Hematopoietic multipotent progenitor cell treated with erythropoietin and hydrocortisone succinate and interleukin-3 and kit ligand, for 6 days (in vitro differentiated cells): ENCODE results near the gene NFIB.

Experiments
- DNase-seq: peaks from one replicate; pipeline ENCODE4 v3.0.0-alpha.2; 2015

The NFIB gene

DNA sequence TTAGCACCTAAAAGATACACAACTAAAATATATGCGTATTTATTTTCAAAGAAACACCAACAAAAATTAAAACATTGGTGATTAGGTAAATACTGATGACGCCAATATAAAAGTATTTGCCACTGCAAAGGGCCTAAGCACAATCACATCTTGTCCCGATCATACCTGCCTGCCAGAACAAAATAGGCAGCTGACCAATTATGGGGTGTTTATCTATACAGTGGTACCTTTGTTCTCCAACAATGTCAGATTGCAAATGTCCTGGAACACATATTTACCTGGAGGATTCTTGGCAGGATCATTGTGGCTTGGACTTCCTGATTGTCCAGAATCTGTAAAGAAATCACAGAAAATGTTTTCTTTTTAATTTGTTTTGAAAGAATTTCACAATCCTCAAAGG lies 134.5 kb downstream of the NFIB start:
- no peak for DNase-seq

DNA sequence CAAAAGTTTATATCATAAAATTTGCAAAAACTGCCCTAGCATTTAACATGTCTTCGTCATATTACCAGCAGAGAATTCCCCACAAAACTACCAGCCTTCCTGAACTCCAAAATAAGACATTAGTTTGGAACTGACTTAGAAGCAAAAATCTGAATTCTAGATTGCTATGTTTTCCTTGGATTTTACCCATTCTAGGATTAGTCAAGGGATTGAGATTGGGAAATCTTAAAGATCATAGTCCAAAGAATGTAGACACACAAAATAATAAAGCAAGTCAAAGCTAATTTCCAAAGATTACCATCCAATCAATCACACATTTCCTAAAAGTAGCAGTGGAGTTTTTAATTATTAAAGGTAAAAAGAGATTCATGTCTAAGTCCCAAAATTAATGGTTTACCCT lies 138.2 kb downstream of the NFIB start:
- no peak for DNase-seq

- DNase-seq, result peak; percentile 27
Observed at GRCh38 chr9:14173713-14174112, 140.2 kb downstream of the NFIB start.

DNA sequence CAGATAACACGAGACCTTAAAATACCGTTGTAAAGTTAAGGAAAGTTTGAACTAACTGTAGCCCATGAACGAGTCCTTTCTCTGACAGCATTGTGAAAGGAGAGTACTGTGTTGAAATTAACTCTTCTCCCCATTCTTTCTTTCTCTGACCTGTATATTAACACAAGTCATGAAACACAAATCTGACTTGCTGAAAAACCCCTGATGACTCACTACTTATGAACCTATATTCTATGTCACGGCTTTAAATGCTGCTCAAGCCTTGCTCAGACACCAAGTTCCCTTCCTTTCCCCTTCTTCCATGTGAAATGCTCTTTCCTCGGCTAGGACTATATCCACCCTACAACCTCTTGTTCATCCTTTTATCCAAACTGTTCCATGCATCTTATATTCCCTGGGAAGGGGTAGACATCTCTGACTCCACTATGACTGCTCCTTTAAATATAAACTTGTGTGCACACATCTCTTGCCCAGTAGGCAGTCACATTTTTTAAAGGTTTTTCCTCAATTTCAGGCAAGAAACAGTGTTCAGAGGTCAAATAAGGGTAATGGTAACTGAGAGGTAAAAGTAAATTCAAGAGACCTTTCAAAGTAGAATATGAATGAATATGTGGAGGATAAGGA lies 142.9 kb downstream of the NFIB start:
- no peak for DNase-seq

DNA sequence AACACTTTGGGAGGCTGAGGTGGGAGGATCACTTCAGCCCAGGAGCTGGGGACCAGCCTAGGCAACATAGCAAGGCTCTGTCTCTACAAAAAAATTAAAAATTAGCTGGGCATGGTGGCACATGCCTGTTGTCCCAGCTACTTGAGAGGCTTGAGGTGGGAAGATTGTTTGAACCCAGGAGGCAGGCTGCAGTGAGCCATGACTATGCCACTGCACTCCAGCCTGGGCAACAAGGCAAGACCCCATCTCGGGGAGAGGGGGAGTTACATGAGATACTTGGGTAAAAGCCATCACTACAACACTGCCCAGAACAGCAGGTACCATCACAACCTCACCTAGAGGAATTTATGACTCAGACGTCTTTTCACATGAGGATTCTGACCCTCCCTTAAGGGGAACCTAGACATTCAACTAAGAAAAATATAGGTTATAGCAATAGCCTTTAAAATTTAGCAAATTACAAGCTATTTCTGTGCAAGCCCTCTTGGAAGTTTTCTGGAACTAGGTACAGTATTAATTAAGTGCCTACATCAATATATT lies 143.5 kb downstream of the NFIB start:
- no peak for DNase-seq

GRCh38 chr9:14168381-14168780 lies 145.6 kb downstream of the NFIB start:
- no peak for DNase-seq

DNA sequence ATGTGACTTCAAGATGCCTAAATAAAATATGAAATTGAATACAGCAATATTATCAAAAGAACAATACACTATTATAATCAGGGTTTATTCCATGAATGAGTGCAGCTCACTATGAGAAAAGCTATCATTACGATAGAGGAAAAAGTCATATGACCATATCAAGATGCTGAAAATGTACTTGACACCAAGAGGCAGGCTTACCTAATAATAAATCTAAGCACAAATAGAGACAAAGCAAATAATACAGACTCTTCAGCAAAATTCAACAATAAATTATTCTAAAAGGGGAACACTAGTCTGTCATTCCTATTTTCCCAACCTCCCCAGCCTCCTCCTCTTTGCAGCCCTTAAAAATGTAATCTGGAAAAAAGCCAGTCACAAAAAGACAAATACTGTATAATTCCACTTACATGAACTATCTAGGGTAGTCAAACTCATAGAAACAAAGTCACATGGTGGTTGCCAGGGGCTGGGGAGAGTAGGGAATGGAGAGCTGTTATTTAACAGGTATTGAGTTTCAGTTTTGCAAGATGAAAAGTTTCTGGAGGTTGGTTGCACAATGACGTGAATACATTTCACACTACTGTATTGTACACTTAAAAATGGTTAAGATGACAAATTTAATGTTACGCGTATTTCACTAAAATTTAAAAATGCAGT lies 148.4 kb downstream of the NFIB start:
- no peak for DNase-seq

DNA sequence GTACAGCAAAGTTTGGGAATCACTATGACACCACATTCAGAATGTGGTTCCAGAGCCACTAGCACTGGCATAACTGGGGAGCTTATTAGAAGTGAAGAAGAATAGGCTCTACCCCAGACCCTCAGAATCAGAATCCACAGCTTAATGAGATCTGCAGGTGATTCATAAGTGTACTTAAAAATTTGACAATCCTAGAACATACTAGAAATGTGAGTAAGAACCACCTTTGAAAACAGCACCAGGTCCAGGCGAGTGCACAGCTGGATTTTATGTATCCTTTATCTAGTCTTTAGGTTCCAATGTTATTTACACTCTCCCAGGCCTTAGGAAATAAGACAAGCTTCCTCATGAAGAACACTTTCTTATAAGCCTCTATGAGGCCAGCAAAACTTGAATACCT lies 149.0 kb downstream of the NFIB start:
- DNase-seq, result no peak

DNA sequence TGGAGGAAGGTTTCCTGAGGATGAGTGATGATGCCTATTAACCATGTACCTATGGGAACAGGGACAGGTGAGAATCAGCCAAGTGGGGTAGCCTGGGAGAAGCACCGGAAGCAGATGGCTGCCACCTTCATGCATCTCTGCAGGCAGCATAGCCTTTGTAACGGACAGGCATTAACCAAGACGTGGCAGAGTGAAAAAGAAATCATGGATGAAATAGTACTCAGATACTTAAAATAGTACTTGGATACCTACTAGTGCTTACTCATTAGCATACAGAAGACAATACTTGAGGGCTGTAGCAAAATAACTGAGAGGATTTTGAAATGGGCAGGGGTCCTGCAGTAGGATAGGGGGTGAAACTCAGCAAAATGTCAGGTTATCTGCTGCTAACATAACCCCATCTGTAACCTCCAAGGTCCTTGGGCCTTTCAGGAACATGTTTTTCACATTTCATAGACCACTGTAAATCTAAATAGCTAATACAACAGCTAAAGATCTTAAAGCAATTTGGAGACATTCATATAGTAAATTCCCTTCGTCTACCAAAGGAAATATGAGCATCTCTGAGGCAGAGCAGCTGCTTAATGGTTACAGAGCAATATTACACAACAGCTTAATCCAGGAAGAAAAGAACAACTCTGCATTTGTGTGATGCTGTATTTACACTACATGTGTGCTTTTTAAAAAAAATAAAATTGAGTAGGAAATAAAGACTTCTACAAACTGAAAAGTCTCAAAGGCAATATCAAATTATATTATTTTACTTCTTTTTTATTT lies 154.3 kb downstream of the NFIB start:
- DNase-seq, result no peak

DNA sequence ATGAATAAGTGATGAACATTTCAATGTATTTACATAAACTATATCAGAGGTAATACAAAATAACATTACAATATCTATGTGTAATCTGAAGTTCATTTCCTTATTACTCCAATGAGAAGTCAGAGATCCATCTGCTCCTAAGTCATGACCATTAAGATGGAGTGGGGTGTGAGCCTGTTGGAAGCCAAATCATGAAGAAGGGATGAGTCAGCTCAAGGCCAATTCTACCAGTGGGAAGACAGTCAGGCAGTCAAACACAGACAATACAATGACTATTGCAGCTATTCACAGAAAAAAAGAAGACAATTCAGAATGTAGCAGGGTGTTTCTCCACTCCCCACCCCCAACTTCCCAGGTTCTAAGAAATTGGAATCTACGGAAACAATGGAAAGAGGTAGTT lies 155.0 kb downstream of the NFIB start:
- DNase-seq, result no peak

- no peak for DNase-seq
Observed at GRCh38 chr9:14158136-14158813, 155.7 kb downstream of the NFIB start.

DNA sequence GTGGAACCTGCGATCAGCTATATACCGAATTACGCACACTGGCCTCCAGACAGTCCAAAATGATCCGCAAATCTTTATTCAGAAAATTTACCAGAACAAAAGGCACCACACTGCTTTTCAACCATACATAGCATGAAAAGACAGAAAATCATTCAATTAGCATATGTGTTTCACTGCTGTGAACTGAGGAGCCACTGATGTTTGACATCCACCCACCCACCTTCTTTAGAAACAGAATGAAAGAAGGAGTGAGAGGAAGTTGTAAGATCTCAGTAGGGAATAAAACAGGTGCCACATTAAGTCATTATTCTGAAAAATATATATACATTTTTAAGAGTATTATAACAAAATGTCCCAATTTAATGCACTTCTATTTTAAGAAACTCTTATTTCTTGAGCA lies 156.8 kb downstream of the NFIB start:
- no peak for DNase-seq

DNA sequence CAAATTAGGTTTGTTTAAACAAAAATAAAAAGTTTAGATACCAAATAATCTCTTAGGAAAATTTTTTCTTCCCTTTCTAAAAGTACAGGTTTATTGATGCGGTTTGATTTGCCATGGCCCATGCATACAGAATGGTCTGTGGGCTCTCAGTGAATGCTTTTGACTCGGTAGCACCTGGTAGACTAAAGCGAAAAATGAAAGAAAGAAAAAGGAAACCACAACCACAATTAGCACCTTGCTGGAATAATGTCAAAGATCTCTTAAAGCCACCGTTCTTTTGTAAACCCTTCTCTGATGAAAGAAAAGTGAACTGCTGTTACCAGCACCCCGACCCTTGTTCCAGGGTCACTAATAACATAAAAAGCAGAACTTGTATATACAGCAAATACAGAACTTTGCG lies 157.9 kb downstream of the NFIB start:
- DNase-seq, result no peak

DNA sequence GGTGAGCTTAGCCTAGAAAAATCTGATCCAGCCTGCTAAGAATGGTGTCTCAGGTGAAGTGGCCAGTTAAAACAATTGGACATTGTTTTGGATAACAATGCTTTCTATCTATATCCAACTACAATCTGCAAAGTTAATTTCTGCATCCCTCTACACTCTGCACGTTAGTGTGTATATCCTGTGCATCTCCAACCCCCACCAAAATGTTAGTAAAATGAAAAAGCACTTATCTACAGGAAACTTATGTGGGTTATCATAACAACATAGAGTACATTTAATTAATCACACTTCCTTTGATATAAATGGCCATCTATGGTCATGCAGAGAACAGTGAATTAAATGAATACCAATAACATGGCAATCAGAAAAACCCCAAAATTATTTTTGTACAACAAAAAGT lies 158.7 kb downstream of the NFIB start:
- peak; percentile 41 for DNase-seq

GRCh38 chr9:14153310-14153720 lies 160.6 kb downstream of the NFIB start:
- DNase-seq, result no peak

DNA sequence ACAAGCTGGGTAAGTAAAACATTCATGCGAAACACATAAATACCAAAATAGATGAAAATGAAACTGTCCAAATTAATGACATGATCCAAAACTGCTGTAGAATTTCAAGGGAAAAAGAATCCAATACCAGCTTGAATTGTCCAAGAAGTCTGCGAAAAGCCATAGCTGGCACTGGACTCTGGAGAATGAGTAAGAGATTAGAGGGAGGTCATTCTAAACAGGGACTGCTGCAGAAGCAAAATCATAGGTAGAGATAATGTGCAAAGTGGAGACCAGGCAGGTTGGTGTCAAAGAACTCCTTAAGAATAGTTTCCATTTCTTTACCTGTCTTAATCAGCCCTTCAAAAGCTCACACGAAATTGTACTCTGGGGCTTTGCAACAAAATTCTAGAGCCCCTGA lies 162.5 kb downstream of the NFIB start:
- no peak for DNase-seq

DNA sequence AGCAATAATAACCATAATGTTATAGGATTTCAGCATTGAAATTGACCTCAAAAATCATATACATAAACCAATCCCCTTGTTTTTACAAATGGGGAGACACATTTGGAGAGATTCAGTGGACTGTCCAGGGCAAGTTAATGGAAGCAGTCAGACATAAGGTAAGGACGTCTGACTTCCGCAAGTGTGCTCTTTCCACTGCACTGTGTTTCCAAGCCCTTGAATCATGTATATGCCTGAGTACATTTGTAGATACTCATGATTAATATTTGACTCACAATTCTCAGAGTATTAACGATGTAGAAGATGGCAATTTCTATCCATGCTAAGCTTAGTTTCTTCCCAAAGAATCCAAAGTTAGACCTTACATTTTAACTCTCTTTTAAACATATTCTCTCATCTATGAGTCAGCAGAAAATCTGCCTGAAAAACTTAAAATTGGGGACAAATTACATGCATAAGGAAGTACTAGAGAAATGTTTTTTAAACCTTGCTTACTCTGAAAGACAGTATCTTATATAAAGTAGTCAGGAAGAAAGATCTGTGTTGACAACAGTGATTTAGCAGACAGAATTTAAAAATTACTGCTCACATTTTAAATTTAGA lies 165.3 kb downstream of the NFIB start:
- no peak for DNase-seq

DNA sequence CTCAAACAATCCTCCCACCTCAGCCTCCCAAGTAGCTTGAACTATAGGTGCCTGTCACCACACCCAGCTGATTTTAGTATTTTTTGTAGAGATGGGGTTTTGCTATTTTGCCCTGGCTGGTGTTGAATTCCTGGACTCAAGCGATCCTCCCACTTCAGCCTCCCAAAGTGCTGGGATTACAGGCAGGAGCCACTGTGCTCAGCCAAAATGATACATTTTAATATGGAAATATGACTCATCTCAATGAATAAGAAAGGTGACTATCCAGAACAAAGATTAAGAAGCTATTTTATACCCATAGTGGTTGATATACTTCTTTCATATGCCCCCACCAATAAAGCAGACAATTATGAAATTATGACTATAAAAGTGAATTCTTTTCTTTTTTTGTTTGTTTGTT lies 166.2 kb downstream of the NFIB start:
- DNase-seq, result no peak

DNA sequence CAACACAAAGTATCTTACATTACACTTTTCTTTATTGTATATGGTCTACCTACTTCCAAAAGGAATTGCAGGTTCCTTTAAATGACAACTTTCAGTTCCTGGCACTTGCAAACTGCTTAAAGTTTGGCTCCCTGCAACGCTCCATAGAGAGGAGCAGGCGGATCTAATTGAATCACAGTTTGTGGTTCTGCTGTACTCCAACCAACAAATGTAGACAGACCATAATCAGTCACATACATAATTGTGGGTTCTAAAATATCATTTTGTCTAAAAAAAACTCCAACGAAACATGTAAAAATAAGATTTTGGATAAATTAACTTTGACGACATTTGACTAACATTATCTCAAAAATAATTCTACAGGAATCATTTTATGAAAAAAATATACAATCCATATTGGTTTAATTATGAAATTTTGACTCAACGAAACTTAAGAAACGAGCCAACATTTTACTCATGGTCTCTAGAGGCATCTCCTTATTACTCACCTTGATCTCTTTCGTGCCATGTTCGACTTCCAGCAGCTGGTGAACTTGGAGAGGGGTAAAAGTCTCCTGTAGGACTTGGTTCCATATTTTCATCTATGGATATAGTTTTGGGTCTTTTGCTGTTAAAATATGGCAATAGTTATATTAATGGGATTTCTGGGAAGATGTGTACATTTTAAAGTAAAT lies 167.6 kb downstream of the NFIB start:
- DNase-seq, result no peak

GRCh38 chr9:14144215-14144614 lies 169.7 kb downstream of the NFIB start:
- DNase-seq, result no peak

DNA sequence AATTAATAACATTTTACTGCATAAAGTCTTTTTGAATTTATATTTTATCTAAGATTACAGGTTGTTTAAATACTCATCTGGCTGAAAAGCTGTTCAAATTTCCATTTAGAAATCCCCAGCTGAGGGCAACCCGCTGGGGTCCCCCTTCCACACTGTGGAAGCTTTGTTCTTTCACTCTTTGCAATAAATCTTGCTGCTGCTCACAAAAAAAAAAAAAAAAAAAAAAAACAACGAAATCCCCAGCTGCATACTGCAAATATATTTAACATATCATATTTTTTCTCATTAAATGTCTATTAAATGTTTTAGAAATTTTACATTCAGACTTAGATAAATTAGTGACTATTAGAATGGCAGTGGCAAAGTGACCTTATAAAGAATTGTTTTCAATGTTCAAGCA lies 172.2 kb downstream of the NFIB start:
- no peak for DNase-seq

- no peak for DNase-seq
Observed at GRCh38 chr9:14140096-14140697, 173.7 kb downstream of the NFIB start.
